Measurements from ENCODE around the gene CRMP1. TPM values are rescaled to one million over a fixed set of nuclear protein-coding genes. Genes with fewer than 3 reads are reported as not detected.

Gene CRMP1
- total RNA-seq = 1.1 and 6.6 TPM in 2 replicates

GRCh38 chr4:5893004-5893580, at the start of gene CRMP1:
CRMP1 (minus strand) TSS chr4:5893086; CDS start chr4:5892969, 117 bp downstream.

Other genes starting within 250 kb of the CRMP1 start
- 5.1 and 5.6 TPM in 2 replicates for gene EVC2, start 184.5 kb downstream of the CRMP1 start, total RNA-seq
- gene EVC, start 181.9 kb downstream of the CRMP1 start, total RNA-seq = 26.7 and 97.1 TPM in 2 replicates
- gene C4orf50, start 125.3 kb upstream of the CRMP1 start, total RNA-seq = not detected in 2 replicates

Data from mesangial cell (primary cell).